Activated CD4-positive, alpha-beta T cell treated with anti-CD3 and anti-CD28 coated beads, Interleukin-2, amount 50 U/mL, for 24 hours (primary cell): Measurements from ENCODE around the gene GHR.
"Not testable (repeated sequence)": the region's sequence is repeated elsewhere in the genome, so short reads cannot be mapped to it uniquely, and the experiment has no call there.

Source experiments
- DNase-seq, 2 donors: peaks; one replicate each; pipeline ENCODE4 v3.0.0-alpha.2; 2020; ENCODE audit warnings: low read depth in 1 of 2, low spot score in 1 of 2

Gene GHR

GRCh38 chr5:42689391-42689790 is 266.2 kb downstream of the GHR start:
- no peak for DNase-seq

- DNase-seq: no peak
These were observed 268.2 kb downstream of the GHR start for GRCh38 chr5:42691413-42691937.

GRCh38 chr5:42701351-42702059 is 278.3 kb downstream of the GHR start:
- no peak for DNase-seq

GRCh38 chr5:42703238-42703637 is 280.0 kb downstream of the GHR start:
- no peak for DNase-seq

- DNase-seq: no peak
These were observed 292.5 kb downstream of the GHR start for GRCh38 chr5:42715785-42716184.

- no peak for DNase-seq
These were observed 295.4 kb downstream of the GHR start for GRCh38 chr5:42718591-42718990.

GRCh38 chr5:42719034-42719433 is 295.8 kb downstream of the GHR start:
- DNase-seq: no peak

GRCh38 chr5:42720251-42720650 is 297.0 kb downstream of the GHR start:
- no peak for DNase-seq

- DNase-seq: no peak
These were observed 298.2 kb downstream of the GHR start for GRCh38 chr5:42721484-42721883.

GRCh38 chr5:42734531-42735058 is 311.4 kb downstream of the GHR start:
- DNase-seq: not testable (repeated sequence)

GRCh38 chr5:42740920-42741319 is 317.7 kb downstream of the GHR start:
- DNase-seq: no peak

GRCh38 chr5:42745426-42745825 is 322.2 kb downstream of the GHR start:
- no peak for DNase-seq

GRCh38 chr5:42745856-42746255 is 322.6 kb downstream of the GHR start:
- no peak for DNase-seq

GRCh38 chr5:42749020-42749419 is 325.8 kb downstream of the GHR start:
- no peak for DNase-seq

- DNase-seq: no peak
These were observed 327.3 kb downstream of the GHR start for GRCh38 chr5:42750507-42750906.

GRCh38 chr5:42751044-42751443 is 327.8 kb downstream of the GHR start:
- no peak for DNase-seq

- DNase-seq: no peak
These were observed 329.9 kb downstream of the GHR start for GRCh38 chr5:42753099-42753498.

GRCh38 chr5:42756606-42757601 is 333.7 kb downstream of the GHR start, which contains the start of gene CCDC152:
Gene CCDC152, plus strand, starts transcription at chr5:42756818. Its CDS starts 2,304 bp downstream, at chr5:42759122.
- DNase-seq: peak; percentile 26 to 49

GRCh38 chr5:42759456-42759855 is 336.2 kb downstream of the GHR start:
- no peak for DNase-seq

- no peak for DNase-seq
These were observed 337.2 kb downstream of the GHR start for GRCh38 chr5:42760426-42760825.

GRCh38 chr5:42761791-42762190 is 338.6 kb downstream of the GHR start:
- no peak for DNase-seq
